K562 treated with DMSO at 1 percent for 24 hours (cell line): Measurements from ENCODE around the gene POTEH. TPM values are rescaled to one million over a fixed set of nuclear protein-coding genes. Genes with fewer than 3 reads are reported as not detected.

Experiments
- total RNA-seq: library from RNA; unstranded; fragments of 300-600 nt; gene quantifications from 2 replicates; pipeline ENCODE4 v1.2.3, GENCODE V29; 2022; ENCODE audit warnings: low read depth; ENCODE audit not compliant: insufficient read depth

The POTEH gene
- total RNA-seq, result 0.14 TPM in 1 of 2 replicates, not detected in the other

DNA sequence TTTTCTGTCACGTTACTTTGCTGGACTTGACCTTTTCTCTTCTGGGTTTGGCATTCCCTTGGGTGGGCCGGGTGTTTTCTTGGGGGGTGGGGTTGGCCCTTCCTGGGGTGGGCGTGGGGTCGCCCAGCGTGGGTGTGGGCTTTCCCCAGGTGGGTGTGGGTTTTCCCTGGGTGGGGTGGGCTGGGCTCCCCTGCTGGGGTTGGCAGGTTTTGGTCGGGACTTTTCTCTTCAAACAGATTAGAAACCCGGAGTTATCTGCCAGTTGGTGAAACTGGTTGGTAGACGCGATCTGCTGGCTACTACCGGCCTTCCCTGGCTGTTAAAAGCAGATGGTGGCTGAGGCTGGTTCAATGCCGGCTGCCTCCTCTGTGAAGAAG is at the start of gene POTEH:
POTEH (plus strand) TSS at position 278 of the 377 bp plus-strand sequence; CDS start at position 330, 52 bp downstream.

Other genes with a start within 250 kb of the POTEH start
- gene OR11H1, start 161.8 kb upstream of the POTEH start, total RNA-seq, result not detected in 2 replicates